SK-N-SH (cell line): ENCODE data around the gene RPAP3. TPM values are rescaled to one million over a fixed set of nuclear protein-coding genes. Genes with fewer than 3 reads are reported as not detected.

Experiments
- CTCF ChIA-PET: fragments of 300-600, 350-600 bp; formaldehyde crosslinking; extraction: SDS; loops from one replicate; lab custom pipeline; 2021; lab: Yijun Ruan, JAX
- POLR2A ChIA-PET: fragments of 350-600 bp; sonication (Branson Sonifier 250); formaldehyde crosslinking; extraction: SDS; loops from one replicate; lab custom pipeline; 2020; ENCODE audit warnings: antibody characterized with exemption, inconsistent platforms; lab: Yijun Ruan, JAX
- DNase-seq: peaks from one replicate; pipeline ENCODE4 v3.0.0; 2012
- H2AFZ ChIP-seq: fragments of 200-600 bp; sonication (generic); 2 replicates; pipeline ENCODE4 v1.8.1; 2016; ENCODE audit warnings: antibody characterized with exemption, mild to moderate bottlenecking, low read depth
- H3F3A ChIP-seq: fragments of 200-600 bp; sonication (generic); replicated peaks from 2 replicates; pipeline ENCODE3; 2016; ENCODE audit warnings: antibody characterized with exemption, mild to moderate bottlenecking; ENCODE audit not compliant: insufficient read depth
- H3K27ac ChIP-seq, 2 experiments: fragments of 200-500 bp in 1 of 2; fragments of 200-600 bp in 1 of 2; sonication (Bioruptor generic) in 1 of 2; sonication (generic), shearing (Covaris generic) in 1 of 2; 2 replicates each; pipeline versions ENCODE4 v1.5.1 to v1.6.1; 2014 to 2016; ENCODE audit warnings: low read depth in 2 of 2, inconsistent platforms in 1 of 2, low read length in 1 of 2, mild to moderate bottlenecking in 1 of 2, mixed read lengths in 1 of 2
- H3K27me3 ChIP-seq: fragments of 200-600 bp; sonication (generic), shearing (Covaris generic); 2 replicates; pipeline ENCODE4 v1.6.1; 2016; ENCODE audit warnings: mixed run types; ENCODE audit not compliant: insufficient read depth
- H3K36me3 ChIP-seq, 2 experiments: fragments of 200-500 bp in 1 of 2; fragments of 200-600 bp in 1 of 2; sonication (Bioruptor generic) in 1 of 2; sonication (generic) in 1 of 2; replicated peaks in 1 of 2; 2 replicates each; pipeline versions ENCODE3 to v1.5.1; 2014 to 2016; ENCODE audit warnings: low read length in 1 of 2, mild to moderate bottlenecking in 1 of 2; ENCODE audit not compliant: insufficient read depth in 2 of 2, control insufficient read depth in 1 of 2
- H3K4me1 ChIP-seq, 2 experiments: fragments of 200-500 bp in 1 of 2; fragments of 200-600 bp in 1 of 2; sonication (Bioruptor generic) in 1 of 2; sonication (generic), shearing (Covaris generic) in 1 of 2; 2 replicates each; pipeline versions ENCODE4 v1.5.1 to v1.6.1; 2014 to 2016; ENCODE audit warnings: low read depth in 1 of 2, low read length in 1 of 2, mixed run types in 1 of 2; ENCODE audit not compliant: insufficient read depth in 2 of 2, control insufficient read depth in 1 of 2
- H3K4me2 ChIP-seq: fragments of 200-600 bp; sonication (generic), shearing (Covaris generic); 2 replicates; pipeline ENCODE4 v1.6.1; 2017; ENCODE audit warnings: mixed run types
- H3K4me3 ChIP-seq, 2 experiments: fragments of 200-500 bp in 1 of 2; fragments of 200-600 bp in 1 of 2; sonication (Bioruptor generic) in 1 of 2; sonication (generic), shearing (Covaris generic) in 1 of 2; 2 replicates each; pipeline versions ENCODE4 v1.5.1 to v1.8.1; 2014 to 2016; ENCODE audit warnings: low read depth in 2 of 2, inconsistent platforms in 1 of 2, low read length in 1 of 2, mild to moderate bottlenecking in 1 of 2, mixed read lengths in 1 of 2, moderate library complexity in 1 of 2
- H3K79me2 ChIP-seq: fragments of 200-600 bp; sonication (generic); 2 replicates; pipeline ENCODE4 v1.8.1; 2017; ENCODE audit warnings: mild to moderate bottlenecking; ENCODE audit not compliant: insufficient read depth
- H3K9ac ChIP-seq: fragments of 200-600 bp; sonication (generic); 2 replicates; pipeline ENCODE4 v1.6.1; 2017; ENCODE audit warnings: mixed run types
- H3K9me2 ChIP-seq: fragments of 200-600 bp; sonication (generic); 2 replicates; pipeline ENCODE4 v1.6.1; 2017; ENCODE audit warnings: mixed run types
- H3K9me3 ChIP-seq: fragments of 200-600 bp; sonication (generic); 2 replicates; pipeline ENCODE4 v1.6.1; 2017; ENCODE audit warnings: mixed run types, mild to moderate bottlenecking, moderate library complexity
- H4K20me1 ChIP-seq: fragments of 200-600 bp; sonication (generic); 2 replicates; pipeline ENCODE4 v1.6.1; 2017; ENCODE audit warnings: mild to moderate bottlenecking, mixed run types; ENCODE audit not compliant: insufficient read depth
- FOSL2 ChIP-seq: IDR thresholded peaks from 2 replicates; pipeline ENCODE4 v1.4.0; 2012; ENCODE audit warnings: low read depth, mild to moderate bottlenecking, moderate library complexity, borderline replicate concordance
- FOXJ3 ChIP-seq: sonication (generic); formaldehyde crosslinking; IDR thresholded peaks from 2 replicates; pipeline ENCODE4 v1.5.1; 2020; ENCODE audit warnings: mild to moderate bottlenecking, missing genetic modification reagents
- GATA2 ChIP-seq: sonication (generic); formaldehyde crosslinking; IDR thresholded peaks from 2 replicates; pipeline ENCODE4 v1.5.0; 2020; ENCODE audit warnings: mild to moderate bottlenecking, missing genetic modification reagents
- JUND ChIP-seq: IDR thresholded peaks from 2 replicates; pipeline ENCODE4 v1.4.0; 2012
- MAX ChIP-seq: IDR thresholded peaks from 2 replicates; pipeline ENCODE4 v1.4.0; 2012; ENCODE audit warnings: low read depth
- MXI1 ChIP-seq: IDR thresholded peaks from 2 replicates; pipeline ENCODE4 v1.6.1; 2012; ENCODE audit warnings: mild to moderate bottlenecking, low read depth, low read length, improper control_type of control experiment
- NFIC ChIP-seq: IDR thresholded peaks from 2 replicates; pipeline ENCODE4 v1.4.0; 2012; ENCODE audit warnings: borderline replicate concordance
- RAD21 ChIP-seq: IDR thresholded peaks from 2 replicates; pipeline ENCODE4 v1.6.1; 2012; ENCODE audit warnings: mild to moderate bottlenecking, low read length
- RCOR1 ChIP-seq: fragments of 150-350 bp; IDR thresholded peaks from 2 replicates; pipeline ENCODE4 v1.6.1; 2017; ENCODE audit warnings: antibody characterized with exemption, low read length
- REST ChIP-seq: IDR thresholded peaks from 2 replicates; pipeline ENCODE4 v1.6.1; 2012; ENCODE audit warnings: mild to moderate bottlenecking, low read depth, low read length, moderate library complexity
- RFX5 ChIP-seq: IDR thresholded peaks from 2 replicates; pipeline ENCODE4 v1.6.1; 2012; ENCODE audit warnings: mild to moderate bottlenecking, improper control_type of control experiment, low read length
- SMC3 ChIP-seq: IDR thresholded peaks from 2 replicates; pipeline ENCODE4 v1.6.1; 2012; ENCODE audit warnings: low read depth, low read length, improper control_type of control experiment
- TCF12 ChIP-seq: IDR thresholded peaks from 2 replicates; pipeline ENCODE4 v1.4.0; 2012
- USF2 ChIP-seq: fragments of 150-350 bp; IDR thresholded peaks from 2 replicates; pipeline ENCODE4 v1.6.1; 2017; ENCODE audit warnings: antibody characterized with exemption, low read length, low read depth, borderline replicate concordance
- WGBS: methylation state at CpG from one replicate; pipeline ENCODE4 v1.1.6; 2017; ENCODE audit warnings: low lambda C conversion rate; 5-methylcytosine and 5-hydroxymethylcytosine counted together
- polyA plus RNA-seq, 3 experiments: library from polyadenylated mRNA; depleted of rRNA; stranded (reverse); fragments of >200 nt; gene quantifications; 2 replicates each; pipeline ENCODE4 v1.2.3, GENCODE V29; 2012

Gene RPAP3
- polyA plus RNA-seq, 1 of the 3 experiments (the other 2 are of a cell fraction): 6.7 TPM

DNA sequence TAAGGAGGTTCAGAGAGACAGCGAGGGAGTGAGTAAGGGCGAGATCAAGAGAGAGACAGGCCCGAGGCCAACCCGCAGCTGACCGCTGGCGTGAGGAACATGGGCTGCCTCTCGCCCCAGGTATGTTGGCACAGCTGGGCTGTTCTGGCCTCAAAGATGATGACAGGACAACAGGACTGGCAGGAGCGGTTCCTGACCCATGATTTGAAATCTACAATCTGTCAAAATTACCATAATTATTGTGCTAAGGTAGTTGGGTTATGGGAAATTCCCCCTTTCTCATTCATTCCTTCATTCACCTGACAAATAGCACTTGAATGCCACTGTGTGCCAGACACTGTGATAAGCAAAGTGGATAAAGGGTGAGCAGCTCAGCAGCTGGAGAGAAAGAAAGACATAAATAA is 24.5 kb upstream of the RPAP3 start:
- ChIA-PET POLR2A (no interaction called here), CTCF (interaction anchor here (1.0 to 43.0 kb wide), 6 partner anchors 12 to 108 kb away, joined by 3 to 1294 read pairs (median 66); partner anchors contain the start of gene SLC48A1)
- WGBS: 83% methylated on average over 8 of the region's 8 CpGs
- Histone ChIP-seq H3K4me2 (no peak overlapping the region), H3K9me3 (no peaks in the 10 kb centered on the region), H4K20me1 (no peaks in the 10 kb centered on the region), H3K4me1 (peaks cover 0 to 26% of the 10 kb centered on the region in 2 experiments; a peak in 2 of 4 replicates), H3F3A (no peaks in the 10 kb centered on the region), H3K27ac (no peak overlapping the region), H3K9me2 (no peaks in the 10 kb centered on the region), H3K36me3 (no peaks in the 10 kb centered on the region), H3K4me3 (no peak overlapping the region), H3K9ac (no peak overlapping the region), H3K27me3 (no peaks in the 10 kb centered on the region), H3K79me2 (no peaks in the 10 kb centered on the region), H2AFZ (no peak overlapping the region)
- TF ChIP-seq GATA2 (CRISPR knock-in tag) (peak; percentile 9; the same call in 1 of the 2 replicates), RFX5 (no peak)
- DNase-seq: no peak

DNA sequence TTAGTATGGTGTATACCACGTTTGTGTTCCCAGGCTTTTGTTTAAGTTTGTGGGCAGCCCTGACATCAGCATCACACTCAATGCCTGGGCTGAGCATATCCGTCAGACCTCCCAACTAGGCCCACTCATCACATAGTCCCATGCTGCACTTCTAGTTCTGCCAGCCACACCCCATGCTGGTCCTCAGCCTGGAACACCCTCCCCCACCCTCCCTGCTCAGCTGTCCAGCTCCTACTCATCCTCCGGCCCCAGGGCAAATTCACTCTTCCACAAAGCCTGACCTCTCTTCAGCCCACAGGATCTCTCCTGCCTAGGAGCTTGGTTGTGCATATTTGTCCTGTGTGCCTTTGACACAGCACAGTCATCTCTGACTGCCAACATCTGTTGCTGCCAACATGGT is 23.4 kb upstream of the RPAP3 start:
- Histone ChIP-seq H3K79me2 (no peaks in the 10 kb centered on the region), H3K4me2 (no peak overlapping the region), H3K27ac (no peak overlapping the region), H3K4me3 (no peak overlapping the region), H4K20me1 (no peaks in the 10 kb centered on the region), H3K27me3 (no peaks in the 10 kb centered on the region), H3K9ac (no peak overlapping the region)
- POLR2A ChIA-PET: no interaction called here
- WGBS: 67% methylated on average over 3 of the region's 3 CpGs
- TF ChIP-seq REST (no peak), FOSL2 (no peak), MXI1 (no peak), SMC3 (no peak), FOXJ3 (CRISPR knock-in tag) (no peak), JUND (no peak), GATA2 (CRISPR knock-in tag) (no peak), TCF12 (no peak), RAD21 (no peak), MAX (no peak), USF2 (no peak), RCOR1 (no peak), NFIC (no peak), RFX5 (no peak)
- TF ChIP-seq, all 33 proteins: peak for 0
- Histone ChIP-seq H3F3A (no peaks in the 10 kb centered on the region), H3K4me1 (peaks cover 0 to 16% of the 10 kb centered on the region in 2 experiments; a peak in 2 of 4 replicates), H3K9me3 (no peaks in the 10 kb centered on the region), H3K36me3 (no peaks in the 10 kb centered on the region), H3K9me2 (no peaks in the 10 kb centered on the region), H2AFZ (no peak overlapping the region)
- CTCF ChIA-PET: interaction anchor here (12.8 to 43.0 kb wide), 3 partner anchors 13 to 45 kb away, joined by 124 to 1294 read pairs (median 298); partner anchors contain the start of gene SLC48A1
- no peak for DNase-seq
